GM12872 (cell line): ENCODE measurements around the gene C5AR1.

Source experiments
- CTCF ChIP-seq: IDR thresholded peaks from 3 replicates; pipeline ENCODE4 v1.5.1; 2011; ENCODE audit warnings: low read depth, mild to moderate bottlenecking, low read length, moderate library complexity; ENCODE audit not compliant: insufficient read depth

C5AR1 gene

GRCh38 chr19:47309608-47310007 is at the start of gene C5AR1:
Gene C5AR1 (plus strand): TSS chr19:47309861. CDS start chr19:47309896, 35 bp downstream.
- TF ChIP-seq CTCF = no peak

- TF ChIP-seq CTCF = no peak
Measured at GRCh38 chr19:47260476-47260875, 49.2 kb upstream of the C5AR1 start.

- TF ChIP-seq CTCF = no peak
Measured at GRCh38 chr19:47264629-47265028, 45.0 kb upstream of the C5AR1 start.

GRCh38 chr19:47266401-47266941 is 43.2 kb upstream of the C5AR1 start:
- no peak for TF ChIP-seq CTCF

GRCh38 chr19:47267350-47267759 is 42.3 kb upstream of the C5AR1 start:
- TF ChIP-seq CTCF = no peak

GRCh38 chr19:47268028-47268427 is 41.6 kb upstream of the C5AR1 start:
- TF ChIP-seq CTCF = no peak

GRCh38 chr19:47269596-47269995 is 40.1 kb upstream of the C5AR1 start:
- TF ChIP-seq CTCF = no peak
